GM20000 (cell line): ENCODE data around the gene STAT4.

Experiments
- DNase-seq: peaks from one replicate; pipeline ENCODE4 v3.0.0; 2012; ENCODE audit warnings: low spot score
- CTCF ChIP-seq: IDR thresholded peaks from 2 replicates; pipeline ENCODE4 v1.5.1; 2012; ENCODE audit warnings: mild to moderate bottlenecking, control low read depth; ENCODE audit errors: extremely low read depth, missing control alignments

Gene STAT4

GRCh38 chr2:191108331-191108730, 42.5 kb downstream of the STAT4 start:
- no peak for TF ChIP-seq CTCF
- DNase-seq, result no peak

GRCh38 chr2:191105082-191105481, 45.7 kb downstream of the STAT4 start:
- DNase-seq, result no peak
- no peak for TF ChIP-seq CTCF

- no peak for TF ChIP-seq CTCF
- no peak for DNase-seq
These were observed 47.0 kb downstream of the STAT4 start for GRCh38 chr2:191103774-191104173.

GRCh38 chr2:191100216-191100615, 50.6 kb downstream of the STAT4 start:
- DNase-seq, result no peak
- TF ChIP-seq CTCF, result no peak

- no peak for TF ChIP-seq CTCF
- DNase-seq, result no peak
These were observed 63.5 kb downstream of the STAT4 start for GRCh38 chr2:191087311-191087710.

- no peak for TF ChIP-seq CTCF
These were observed 64.1 kb downstream of the STAT4 start for GRCh38 chr2:191086706-191087105.

GRCh38 chr2:191083540-191083939, 67.3 kb downstream of the STAT4 start:
- no peak for TF ChIP-seq CTCF
- DNase-seq, result no peak

More at GRCh38 chr2:191086706-191087105, 64.1 kb downstream of the STAT4 start:
- no peak for DNase-seq
